A549 (cell line): ENCODE data around the gene MLC1. TPM values are rescaled to one million over a fixed set of nuclear protein-coding genes. Genes with fewer than 3 reads are reported as not detected.
A peak's percentile ranks its signal among the peaks of the same experiment; 100 is the strongest.

Source experiments
- ATAC-seq, 2 experiments: fragments of 200-7000 bp in 1 of 2; fragments of >200 bp in 1 of 2; cut with Nextera tagmentation in 1 of 2; cut with Tn5 transposase in 1 of 2; 3 replicates each; pipeline versions ENCODE4 v1.8.0 to v1.9.1; 2018 to 2020; ENCODE audit warnings: mild to moderate bottlenecking in 1 of 2, moderate library complexity in 1 of 2
- CTCF ChIA-PET: fragments of 300-600 bp; sonication (Branson Sonifier 250); formaldehyde crosslinking; extraction: SDS; loops from one replicate; lab custom pipeline; 2021; ENCODE audit warnings: antibody characterized with exemption, inconsistent platforms; lab: Yijun Ruan, JAX
- POLR2A ChIA-PET: fragments of 350-600 bp; formaldehyde crosslinking; extraction: SDS; loops from one replicate; lab custom pipeline; 2021; ENCODE audit warnings: antibody characterized with exemption, inconsistent platforms; lab: Yijun Ruan, JAX
- DNase-seq, 2 experiments: peaks; one replicate each; pipeline versions ENCODE4 v3.0.0 to v3.0.0-alpha.2; 2011 to 2016; ENCODE audit warnings: low read depth in 1 of 2, low spot score in 1 of 2
- FAIRE-seq: peaks from 2 replicates; lab custom pipeline; 2011; peaks lifted over from hg19 to GRCh38; lab: Jason Lieb, UNC
- H3K27ac ChIP-seq, 2 experiments: fragments of >200 bp; sonication (Bioruptor Twin); formaldehyde crosslinking; 3 replicates each; pipeline ENCODE4 v1.5.1; 2016 to 2017
- H3K4me1 ChIP-seq: fragments of >200 bp; sonication (Bioruptor Twin); formaldehyde crosslinking; 3 replicates; pipeline ENCODE4 v1.6.1; 2016
- H3K4me2 ChIP-seq: fragments of >200 bp; sonication (Bioruptor Twin); formaldehyde crosslinking; 3 replicates; pipeline ENCODE4 v1.6.1; 2016
- H3K4me3 ChIP-seq: fragments of >200 bp; sonication (Bioruptor Twin); formaldehyde crosslinking; 3 replicates; pipeline ENCODE4 v1.5.1; 2016
- H3K9me3 ChIP-seq: fragments of >200 bp; sonication (Bioruptor Twin); formaldehyde crosslinking; 3 replicates; pipeline ENCODE4 v1.6.1; 2016
- CBX2 ChIP-seq: fragments of 200-600 bp; sonication (generic); IDR thresholded peaks from 2 replicates; pipeline ENCODE4 v1.6.1; 2016; ENCODE audit warnings: low read depth, mild to moderate bottlenecking, borderline replicate concordance
- CEBPB ChIP-seq, 2 experiments: fragments of >200 bp in 1 of 2; sonication (Bioruptor Twin) in 1 of 2; formaldehyde crosslinking in 1 of 2; IDR thresholded peaks; 2 replicates each; pipeline ENCODE4 v1.6.1; 2012 to 2016
- E2F6 ChIP-seq: IDR thresholded peaks from 2 replicates; pipeline ENCODE4 v1.6.1; 2012; ENCODE audit warnings: low read depth, borderline replicate concordance
- EP300 ChIP-seq, 2 experiments: fragments of >200 bp; sonication (Bioruptor Twin); formaldehyde crosslinking; IDR thresholded peaks; 2 replicates in 1 of 2; 3 replicates in 1 of 2; pipeline ENCODE4 v1.6.1; 2016 to 2017
- FOSL2 ChIP-seq, 2 experiments: fragments of 450-650 bp in 1 of 2; fragments of >200 bp in 1 of 2; sonication (Bioruptor Twin) in 1 of 2; formaldehyde crosslinking; IDR thresholded peaks; 2 replicates each; pipeline versions ENCODE4 v1.5.0 to v1.6.1; 2016 to 2020; ENCODE audit warnings: mild to moderate bottlenecking in 1 of 2, moderate library complexity in 1 of 2
- HES2 ChIP-seq: fragments of >200 bp; sonication (Bioruptor Twin); formaldehyde crosslinking; IDR thresholded peaks from 2 replicates; pipeline ENCODE4 v1.6.1; 2016
- HEYL ChIP-seq: fragments of 250-450 bp; sonication (Bioruptor Pico); IDR thresholded peaks from 2 replicates; pipeline ENCODE4 v1.8.0; 2021; ENCODE audit warnings: mild to moderate bottlenecking, moderate library complexity
- JUN ChIP-seq, 2 experiments: fragments of >200 bp; sonication (Bioruptor Twin); formaldehyde crosslinking; IDR thresholded peaks; 2 replicates in 1 of 2; 3 replicates in 1 of 2; pipeline ENCODE4 v1.6.1; 2016 to 2017
- JUNB ChIP-seq: fragments of >200 bp; sonication (Bioruptor Twin); formaldehyde crosslinking; IDR thresholded peaks from 2 replicates; pipeline ENCODE4 v1.6.1; 2016
- KDM5A ChIP-seq: fragments of 200-600 bp; sonication (generic); IDR thresholded peaks from 2 replicates; pipeline ENCODE4 v1.6.1; 2016; ENCODE audit warnings: antibody characterized with exemption, mild to moderate bottlenecking
- MYC ChIP-seq: IDR thresholded peaks from 2 replicates; pipeline ENCODE4 v1.6.1; 2012; ENCODE audit warnings: mild to moderate bottlenecking, inconsistent platforms, low read length, improper control_type of control experiment, borderline replicate concordance
- RARB ChIP-seq: fragments of 250-450 bp; sonication (Bioruptor Pico); IDR thresholded peaks from 2 replicates; pipeline ENCODE4 v1.8.0; 2021; ENCODE audit warnings: mild to moderate bottlenecking, moderate library complexity
- RCOR1 ChIP-seq: fragments of 150-350 bp; IDR thresholded peaks from 2 replicates; pipeline ENCODE4 v1.6.1; 2014; ENCODE audit warnings: antibody characterized with exemption, low read length, low read depth
- REST ChIP-seq: fragments of 200-600 bp; sonication (generic); IDR thresholded peaks from 2 replicates; pipeline ENCODE4 v1.6.1; 2016; ENCODE audit warnings: antibody characterized with exemption, mild to moderate bottlenecking, moderate library complexity
- SMC3 ChIP-seq: fragments of >200 bp; sonication (Bioruptor Twin); formaldehyde crosslinking; IDR thresholded peaks from 3 replicates; pipeline ENCODE4 v1.6.1; 2018; ENCODE audit warnings: inconsistent platforms
- TFCP2L1 ChIP-seq: fragments of 250-450 bp; sonication (Bioruptor Pico); IDR thresholded peaks from 2 replicates; pipeline ENCODE4 v1.5.0; 2021; ENCODE audit warnings: mild to moderate bottlenecking
- ZC3H11A ChIP-seq: fragments of 450-650 bp; IDR thresholded peaks from 2 replicates; pipeline ENCODE4 v1.6.1; 2014; ENCODE audit warnings: antibody characterized with exemption, mild to moderate bottlenecking
- ZNF302 ChIP-seq: fragments of 250-450 bp; sonication (Bioruptor Pico); IDR thresholded peaks from 2 replicates; pipeline ENCODE4 v1.9.0; 2021; ENCODE audit warnings: inconsistent platforms, mild to moderate bottlenecking, moderate library complexity
- WGBS: methylation state at CpG from one replicate; pipeline ENCODE4 v1.1.6; 2017; ENCODE audit errors: missing lambda C conversion rate; 5-methylcytosine and 5-hydroxymethylcytosine counted together
- polyA plus RNA-seq, 4 experiments: library from polyadenylated mRNA; depleted of rRNA in 3 of 4; stranded (reverse); fragments of >200 nt; fragmentation: RNase III in 1 of 4; extraction: RNeasy Plus Mini Kit Qiagen cat#74134 plus additional on column Dnase treatment in 1 of 4; gene quantifications; 2 replicates in 3 of 4; 3 replicates in 1 of 4; pipeline ENCODE4 v1.2.3, GENCODE V29; 2011 to 2017

Gene MLC1
- polyA plus RNA-seq, 2 of the 4 experiments (the other 2 are of a cell fraction): not detected

- H3K27ac ChIP-seq: no peak overlapping the region
- H3K4me3 ChIP-seq: no peak overlapping the region
- POLR2A ChIA-PET: no interaction called here
- no peak overlapping the region for H3K4me2 ChIP-seq
- TF ChIP-seq SMC3 (no peak), ZNF302 (CRISPR knock-in tag) (no peak), E2F6 (no peak), CEBPB (IDR thresholded peaks at IDR 0.05) (no peak), HEYL (CRISPR knock-in tag) (no peak), MYC (no peak), ZC3H11A (no peak), KDM5A (no peak), TFCP2L1 (CRISPR knock-in tag) (no peak), HES2 (no peak), JUNB (no peak), JUN (IDR thresholded peaks at IDR 0.05) (no peak), RCOR1 (no peak)
- TF ChIP-seq, all 56 proteins: peak for 0
- WGBS: 73% methylated on average over 22 of the region's 35 CpGs
- ATAC-seq (peak in 1 of 2 experiments; percentile 35; a peak in 2 of 6 replicates), DNase-seq (no peak), FAIRE-seq (no peak)
- CTCF ChIA-PET: no interaction called here
- H3K4me1 ChIP-seq: no peaks in the 10 kb centered on the region
- H3K9me3 ChIP-seq: no peaks in the 10 kb centered on the region
These were observed 39.8 kb downstream of the MLC1 start for GRCh38 chr22:50045211-50046018.

GRCh38 chr22:50044485-50045118 lies 40.6 kb downstream of the MLC1 start:
- Histone ChIP-seq H3K4me1 (no peaks in the 10 kb centered on the region), H3K4me2 (no peak overlapping the region), H3K27ac (no peak overlapping the region), H3K4me3 (no peak overlapping the region), H3K9me3 (no peaks in the 10 kb centered on the region)
- 66% methylated on average over 28 of the region's 30 CpGs for WGBS
- TF ChIP-seq REST (no peak), CBX2 (no peak), RARB (CRISPR knock-in tag) (no peak), EP300 (IDR thresholded peaks at IDR 0.05) (no peak), JUNB (no peak), FOSL2 (IDR thresholded peaks at IDR 0.05) (no peak), FOSL2 (CRISPR knock-in tag; IDR thresholded peaks at IDR 0.05) (no peak)
- ChIA-PET POLR2A (no interaction called here), CTCF (no interaction called here)
- FAIRE-seq (no peak), ATAC-seq (no peak), DNase-seq (no peak)
